Sigmoid colon (tissue), 4 donors: ENCODE measurements around the gene PHF19.

ENCODE experiments used
- CTCF ChIP-seq, 4 experiments: fragments of 450-650 bp in 3 of 4; fragments of 200-600 bp in 1 of 4; IDR thresholded peaks; one replicate each; pipeline ENCODE4 v1.5.1; 2016 to 2019; ENCODE audit warnings: antibody characterized with exemption in 4 of 4, mild to moderate bottlenecking in 3 of 4, moderate library complexity in 2 of 4
- EP300 ChIP-seq, 4 donors: sonication (generic); formaldehyde crosslinking; IDR thresholded peaks; one replicate each; pipeline ENCODE4 v1.6.1; 2017; ENCODE audit warnings: antibody characterized with exemption in 4 of 4
- POLR2A ChIP-seq, 2 donors: fragments of 450-650 bp; IDR thresholded peaks; one replicate each; pipeline ENCODE4 v1.6.1; 2016; ENCODE audit warnings: antibody characterized with exemption in 2 of 2, mild to moderate bottlenecking in 2 of 2, moderate library complexity in 2 of 2
- POLR2AphosphoS5 ChIP-seq, 4 donors: sonication (generic); formaldehyde crosslinking; IDR thresholded peaks; one replicate each; pipeline ENCODE4 v1.6.1; 2017; ENCODE audit warnings: antibody characterized with exemption in 4 of 4

GRCh38 chr9:120853198-120853597 is 23.8 kb downstream of the PHF19 start:
- TF ChIP-seq CTCF (IDR thresholded peaks at IDR 0.05) (no peak), POLR2A (IDR thresholded peaks at IDR 0.05) (no peak), EP300 (IDR thresholded peaks at IDR 0.05) (no peak), POLR2AphosphoS5 (IDR thresholded peaks at IDR 0.05) (no peak)
